Lower lobe of right lung (tissue), 2 donors: ENCODE results near the gene TMEM132E. TPM values are rescaled to one million over a fixed set of nuclear protein-coding genes. Genes with fewer than 3 reads are reported as not detected.

ENCODE experiments used
- ATAC-seq, 2 donors: fragments of 200-7000 bp; cut with Tn5 transposase; one replicate each; pipeline ENCODE4 v1.9.1; 2020 to 2022; ENCODE audit warnings: mild to moderate bottlenecking in 2 of 2, moderate library complexity in 2 of 2
- DNase-seq: peaks from one replicate; pipeline ENCODE4 v3.0.0-alpha.2; 2020
- H3K27ac ChIP-seq: fragments of 200-600 bp; one replicate; pipeline ENCODE4 v1.8.0; 2022
- H3K27me3 ChIP-seq: fragments of 200-600 bp; one replicate; pipeline ENCODE4 v1.8.0; 2022; ENCODE audit warnings: low read depth
- H3K36me3 ChIP-seq: fragments of 200-600 bp; one replicate; pipeline ENCODE4 v1.8.0; 2022; ENCODE audit warnings: mild to moderate bottlenecking
- H3K4me1 ChIP-seq: fragments of 200-600 bp; one replicate; pipeline ENCODE4 v1.8.0; 2022
- H3K4me3 ChIP-seq: fragments of 200-600 bp; one replicate; pipeline ENCODE4 v1.8.0; 2022; ENCODE audit warnings: mild to moderate bottlenecking
- H3K9me3 ChIP-seq: fragments of 200-600 bp; one replicate; pipeline ENCODE4 v1.8.0; 2022
- intact Hi-C: fragments of 100-400 bp; cut with DNase I; formaldehyde crosslinking; loops from one replicate; pipeline ENCODE4 v1.11.0; 2022
- total RNA-seq: library from RNA; stranded (reverse); fragmentation: NEBNext Ultra II Directional; extraction: Animal tissue kit (Norgen Biotek cat#: 25700); gene quantifications from one replicate; pipeline ENCODE4 v1.2.1, GENCODE V29; 2021
- TF ChIP-seq, protein P1 (sequence below): fragments of 200-600 bp; IDR thresholded peaks from one replicate; pipeline ENCODE4 v1.8.0; 2022; ENCODE audit warnings: antibody characterized with exemption, mild to moderate bottlenecking
- donor health status: DM: no; HTN: yes; CAD: no; lungs with severe emphysema.

The TMEM132E gene
- total RNA-seq, 1 donor from 2014 or later: 0.53 TPM

DNA sequence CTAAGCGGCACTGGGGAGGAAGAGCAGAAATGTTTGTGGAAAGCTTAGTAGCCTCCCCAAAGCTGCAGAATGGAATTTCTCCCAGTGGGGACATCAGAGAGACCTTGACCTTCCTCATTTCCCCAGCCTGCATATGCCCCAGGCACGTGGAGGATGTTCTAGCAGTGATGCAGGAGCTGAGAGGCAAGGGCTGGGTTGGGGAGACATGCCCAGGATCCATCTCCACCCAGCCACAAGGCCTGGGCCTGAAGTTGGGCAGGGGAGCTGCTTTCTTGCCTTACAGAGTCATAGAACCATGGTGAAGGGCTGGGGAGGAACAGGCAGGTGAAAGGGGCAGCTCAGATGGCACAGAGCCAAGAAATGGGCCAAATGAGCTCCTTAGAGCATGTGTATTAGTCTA lies 104.0 kb downstream of the TMEM132E start:
- no peak for ATAC-seq
- intact Hi-C loops: no loop called here
- TF ChIP-seq, protein P1, sequence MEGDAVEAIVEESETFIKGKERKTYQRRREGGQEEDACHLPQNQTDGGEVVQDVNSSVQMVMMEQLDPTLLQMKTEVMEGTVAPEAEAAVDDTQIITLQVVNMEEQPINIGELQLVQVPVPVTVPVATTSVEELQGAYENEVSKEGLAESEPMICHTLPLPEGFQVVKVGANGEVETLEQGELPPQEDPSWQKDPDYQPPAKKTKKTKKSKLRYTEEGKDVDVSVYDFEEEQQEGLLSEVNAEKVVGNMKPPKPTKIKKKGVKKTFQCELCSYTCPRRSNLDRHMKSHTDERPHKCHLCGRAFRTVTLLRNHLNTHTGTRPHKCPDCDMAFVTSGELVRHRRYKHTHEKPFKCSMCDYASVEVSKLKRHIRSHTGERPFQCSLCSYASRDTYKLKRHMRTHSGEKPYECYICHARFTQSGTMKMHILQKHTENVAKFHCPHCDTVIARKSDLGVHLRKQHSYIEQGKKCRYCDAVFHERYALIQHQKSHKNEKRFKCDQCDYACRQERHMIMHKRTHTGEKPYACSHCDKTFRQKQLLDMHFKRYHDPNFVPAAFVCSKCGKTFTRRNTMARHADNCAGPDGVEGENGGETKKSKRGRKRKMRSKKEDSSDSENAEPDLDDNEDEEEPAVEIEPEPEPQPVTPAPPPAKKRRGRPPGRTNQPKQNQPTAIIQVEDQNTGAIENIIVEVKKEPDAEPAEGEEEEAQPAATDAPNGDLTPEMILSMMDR: no peak
- Histone ChIP-seq H3K36me3 (no peaks in the 10 kb centered on the region), H3K4me1 (no peaks in the 10 kb centered on the region), H3K9me3 (no peaks in the 10 kb centered on the region), H3K4me3 (no peak overlapping the region), H3K27ac (no peak overlapping the region), H3K27me3 (peaks cover 4% of the 10 kb centered on the region)
- DNase-seq: no peak

Other genes with a start within 250 kb of the TMEM132E start
- gene CCL13, start 223.1 kb upstream of the TMEM132E start, total RNA-seq: 14.6 TPM
- not detected for gene CCL1, start 216.3 kb upstream of the TMEM132E start, total RNA-seq